B cell (primary cell): ENCODE results near the gene ADARB2. TPM values are rescaled to one million over a fixed set of nuclear protein-coding genes. Genes with fewer than 3 reads are reported as not detected.

Experiments
- ATAC-seq: fragments of 200-7000 bp; cut with Tn5 transposase; one replicate; pipeline ENCODE4 v1.10.0; 2021; ENCODE audit warnings: low read depth, mild to moderate bottlenecking, moderate number of reproducible peaks, moderate library complexity
- CTCF ChIA-PET: fragments of 350-600 bp; sonication (Branson Sonifier 250); formaldehyde crosslinking; loops from one replicate; lab custom pipeline; 2021; ENCODE audit warnings: antibody characterized with exemption, inconsistent platforms; lab: Charles Lee
- POLR2A ChIA-PET: fragments of 350-600 bp; sonication (Branson Sonifier 250); formaldehyde crosslinking; loops from one replicate; lab custom pipeline; 2021; ENCODE audit warnings: antibody characterized with exemption; lab: Charles Lee
- DNase-seq: peaks from one replicate; pipeline ENCODE4 v3.0.0; 2013
- H2AFZ ChIP-seq: 2 replicates; pipeline ENCODE4 v1.6.1; 2012; ENCODE audit warnings: mild to moderate bottlenecking, low read depth, low read length; ENCODE audit not compliant: insufficient read depth, poor library complexity, severe bottlenecking
- H3K27ac ChIP-seq, 2 donors: 1 replicate in 1 of 2; 2 replicates in 1 of 2; pipeline ENCODE4 v1.5.1; 2012 to 2013; ENCODE audit warnings: low read length in 2 of 2, mild to moderate bottlenecking in 2 of 2, moderate library complexity in 1 of 2
- H3K27me3 ChIP-seq, 4 experiments: fragments of 200-600 bp in 1 of 4; sonication (generic) in 1 of 4; replicated peaks in 1 of 4; 1 replicate in 2 of 4; 2 replicates in 2 of 4; pipeline versions ENCODE4 v1.6.1 to v1.7.0; 2013 to 2016; ENCODE audit warnings: low read length in 3 of 4, mild to moderate bottlenecking in 2 of 4, mixed read lengths in 1 of 4, moderate library complexity in 1 of 4; ENCODE audit not compliant: insufficient read depth in 4 of 4, control insufficient read depth in 3 of 4; ENCODE audit errors: control extremely low read depth in 1 of 4
- H3K36me3 ChIP-seq, 2 experiments: replicated peaks in 1 of 2; 1 replicate in 1 of 2; 2 replicates in 1 of 2; pipeline versions ENCODE4 v1.6.1 to v1.7.1; 2013; ENCODE audit warnings: low read length in 1 of 2; ENCODE audit not compliant: insufficient read depth in 2 of 2, control insufficient read depth in 1 of 2; ENCODE audit errors: control extremely low read depth in 1 of 2, extremely low read depth in 1 of 2
- H3K4me1 ChIP-seq, 2 donors: fragments of 200-600 bp in 1 of 2; sonication (generic) in 1 of 2; 1 replicate in 1 of 2; 2 replicates in 1 of 2; pipeline versions ENCODE4 v1.5.1 to v1.6.1; 2013 to 2017; ENCODE audit warnings: low read length in 2 of 2; ENCODE audit not compliant: control insufficient read depth in 2 of 2, insufficient read depth in 2 of 2
- H3K4me2 ChIP-seq: replicated peaks from 2 replicates; pipeline ENCODE3; 2012; ENCODE audit warnings: mild to moderate bottlenecking, low read depth, low read length; ENCODE audit not compliant: poor library complexity, severe bottlenecking
- H3K4me3 ChIP-seq, 5 experiments: fragments of 200-600 bp in 1 of 5; sonication (generic) in 1 of 5; 1 replicate in 3 of 5; 2 replicates in 2 of 5; pipeline versions ENCODE4 v1.5.1 to v1.7.0; 2011 to 2016; ENCODE audit warnings: low read length in 4 of 5, mild to moderate bottlenecking in 4 of 5, low read depth in 2 of 5, control low read depth in 1 of 5, moderate library complexity in 1 of 5; ENCODE audit not compliant: insufficient read depth in 1 of 5; ENCODE audit errors: control extremely low read depth in 1 of 5, extremely low read depth in 1 of 5
- H3K79me2 ChIP-seq: fragments of 200-600 bp; sonication (generic); one replicate; pipeline ENCODE4 v1.6.0; 2016; ENCODE audit warnings: low read length; ENCODE audit not compliant: control insufficient read depth, insufficient read depth
- H3K9ac ChIP-seq: fragments of 200-600 bp; sonication (generic); 2 replicates; pipeline ENCODE4 v1.6.1; 2017; ENCODE audit warnings: mild to moderate bottlenecking, low read length, moderate library complexity
- H3K9me3 ChIP-seq, 3 donors: one replicate each; pipeline versions ENCODE4 v1.6.1 to v1.7.1; 2013; ENCODE audit warnings: low read length in 2 of 3; ENCODE audit not compliant: control insufficient read depth in 2 of 3, insufficient read depth in 1 of 3; ENCODE audit errors: control extremely low read depth in 1 of 3
- H4K20me1 ChIP-seq: 2 replicates; pipeline ENCODE4 v1.6.0; 2012; ENCODE audit warnings: mild to moderate bottlenecking, low read length; ENCODE audit not compliant: insufficient read depth, control insufficient read depth, poor library complexity, severe bottlenecking
- H3K27ac Mint-ChIP-seq: one replicate; pipeline ENCODE4 v1.8.0; 2021; ENCODE audit warnings: mixed read lengths
- H3K27me3 Mint-ChIP-seq: one replicate; pipeline ENCODE4 v1.8.0; 2021; ENCODE audit warnings: mixed read lengths
- H3K4me1 Mint-ChIP-seq: one replicate; pipeline ENCODE4 v1.8.0; 2021; ENCODE audit warnings: mixed read lengths
- H3K4me3 Mint-ChIP-seq: one replicate; pipeline ENCODE4 v1.8.0; 2021; ENCODE audit warnings: mixed read lengths
- H3K9me3 Mint-ChIP-seq: one replicate; pipeline ENCODE4 v1.8.0; 2022; ENCODE audit warnings: mixed read lengths; ENCODE audit not compliant: insufficient read depth
- CTCF ChIP-seq: fragments of 200-600 bp; IDR thresholded peaks from one replicate; pipeline ENCODE4 v1.8.0; 2022; ENCODE audit warnings: antibody characterized with exemption, mild to moderate bottlenecking
- EZH2 ChIP-seq: IDR thresholded peaks from 2 replicates; pipeline ENCODE4 v1.6.1; 2012; ENCODE audit warnings: borderline replicate concordance, low read depth, mild to moderate bottlenecking, moderate library complexity, low read length; ENCODE audit not compliant: insufficient read depth, poor library complexity, severe bottlenecking
- WGBS: methylation state at CpG from one replicate; pipeline ENCODE4 v1.1.5; 2013; ENCODE audit warnings: missing lambda C conversion rate; ENCODE audit not compliant: insufficient coverage; 5-methylcytosine and 5-hydroxymethylcytosine counted together
- intact Hi-C: fragments of 100-400 bp; cut with micrococcal nuclease; formaldehyde crosslinking; loops from one replicate; pipeline ENCODE4 v1.10.0; 2022
- polyA plus RNA-seq: library from polyadenylated mRNA; depleted of rRNA; stranded (reverse); fragments of >200 nt; gene quantifications from 2 replicates; pipeline ENCODE4 v1.2.3, GENCODE V29; 2012
- total RNA-seq, 2 donors: library from RNA; stranded (reverse); fragments of 120-200 nt in 1 of 2; gene quantifications; 1 replicate in 1 of 2; 2 replicates in 1 of 2; pipeline versions ENCODE4 v1.2.3 to v1.2.4, GENCODE V29; 2013 to 2022

The ADARB2 gene
- total and polyA plus RNA-seq, 2 donors (not counting 1 experiment from before 2014, with no cell fraction given) = 0.13 to 0.96 TPM

DNA sequence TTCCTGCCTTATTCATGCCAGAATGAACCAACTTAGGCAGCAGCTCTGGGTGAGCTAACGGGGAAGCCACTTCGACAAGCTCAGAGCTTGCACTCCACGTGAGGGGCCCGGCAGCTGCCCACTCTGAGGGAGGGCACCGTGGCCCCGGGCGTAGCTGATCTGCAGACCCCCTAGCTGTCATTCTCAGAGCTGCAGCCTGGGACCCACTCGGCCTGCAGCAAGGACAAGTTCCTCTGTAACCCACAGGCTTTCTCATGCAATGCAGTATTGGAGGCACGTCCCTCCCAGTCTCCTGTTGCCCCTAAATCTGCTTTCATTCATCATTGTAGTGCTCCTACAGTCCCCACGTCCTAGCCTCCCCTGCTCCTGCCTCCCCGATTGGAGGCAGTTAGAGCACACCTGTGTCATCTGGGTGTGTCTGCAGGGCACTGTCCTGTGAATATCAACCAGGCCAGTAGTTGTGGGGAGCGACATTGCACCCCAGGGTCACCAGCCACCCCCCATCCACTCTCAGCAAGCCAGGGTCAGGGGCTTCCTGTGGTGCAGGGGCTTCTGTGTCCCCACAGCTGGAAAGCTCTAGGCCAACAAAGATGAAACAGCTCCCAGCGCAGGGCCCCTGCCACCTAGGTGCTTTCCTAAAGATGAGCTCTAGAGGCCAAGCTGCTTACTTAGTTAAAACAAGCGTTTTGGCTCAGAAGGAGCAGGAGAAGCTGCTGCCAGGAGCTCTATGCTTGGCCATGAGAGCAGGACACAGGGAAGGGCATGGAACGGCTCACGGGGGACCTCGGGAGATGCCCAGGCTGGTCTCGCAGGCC lies 333.6 kb downstream of the ADARB2 start:
- POLR2A ChIA-PET = no interaction called here
- no peak for DNase-seq

More for the DNA sequence above, 333.6 kb downstream of the ADARB2 start:
- H3K27me3 Mint-ChIP-seq = peaks cover 32% of the 10 kb centered on the region
- no peaks in the 10 kb centered on the region for H3K36me3 ChIP-seq
- H3K4me3 ChIP-seq = no peak overlapping the region
- intact Hi-C loops = no loop called here
- ATAC-seq = no peak
- no peak overlapping the region for H3K4me3 Mint-ChIP-seq
- H3K79me2 ChIP-seq = no peaks in the 10 kb centered on the region
- no peaks in the 10 kb centered on the region for H3K4me1 ChIP-seq
- TF ChIP-seq EZH2 (no peak), CTCF (no peak)
- H3K9me3 Mint-ChIP-seq = no peaks in the 10 kb centered on the region
- 67% methylated on average over 18 of the region's 18 CpGs for WGBS
- H3K27ac ChIP-seq = no peak overlapping the region
- H3K4me2 ChIP-seq = no peak overlapping the region
- H4K20me1 ChIP-seq = no peaks in the 10 kb centered on the region
- H2AFZ ChIP-seq = no peak overlapping the region
- no peak overlapping the region for H3K27ac Mint-ChIP-seq
- no peaks in the 10 kb centered on the region for H3K4me1 Mint-ChIP-seq
- H3K9ac ChIP-seq = no peak overlapping the region
- CTCF ChIA-PET = interaction anchor here (1.7 kb wide), 1 partner anchor 9 kb away, joined by 4 read pairs; no protein-coding TSS in a partner anchor
- H3K9me3 ChIP-seq = peaks cover 0 to 2% (median 0%) of the 10 kb centered on the region in 3 donors
- peaks cover 0 to 16% (median 2%) of the 10 kb centered on the region in 4 experiments for H3K27me3 ChIP-seq
